SU-DHL-6 (cell line): ENCODE results near the gene DGKA.

ENCODE experiments used
- H2AFZ ChIP-seq: fragments of 200-600 bp; sonication (generic); 2 replicates; pipeline ENCODE4 v1.6.1; 2014; ENCODE audit warnings: low read depth, mild to moderate bottlenecking, moderate library complexity, mixed read lengths, antibody characterized with exemption, low read length; ENCODE audit not compliant: severe bottlenecking
- H3F3A ChIP-seq: fragments of 200-600 bp; shearing (Covaris generic); 2 replicates; pipeline ENCODE4 v1.6.0; 2016; ENCODE audit warnings: antibody characterized with exemption, mild to moderate bottlenecking; ENCODE audit not compliant: insufficient read depth
- H3K27ac ChIP-seq: fragments of 200-600 bp; sonication (generic); 2 replicates; pipeline ENCODE4 v1.5.1; 2016; ENCODE audit warnings: low read depth, mild to moderate bottlenecking, low read length, moderate library complexity, mixed read lengths
- H3K27me3 ChIP-seq: fragments of 200-600 bp; sonication (generic), shearing (Covaris generic); 2 replicates; pipeline ENCODE4 v1.6.0; 2014; ENCODE audit warnings: mild to moderate bottlenecking, low read length
- H3K36me3 ChIP-seq: fragments of 200-600 bp; sonication (generic); 2 replicates; pipeline ENCODE4 v1.6.1; 2014; ENCODE audit warnings: mild to moderate bottlenecking, low read length, mixed read lengths
- H3K4me2 ChIP-seq: fragments of 300-600, 200-600 bp; shearing (Covaris generic), sonication (generic); 2 replicates; pipeline ENCODE4 v1.6.0; 2014; ENCODE audit warnings: low read length, low read depth, mild to moderate bottlenecking; ENCODE audit not compliant: poor library complexity, severe bottlenecking
- H3K4me3 ChIP-seq: fragments of 200-600 bp; sonication (generic); 2 replicates; pipeline ENCODE4 v1.5.1; 2014; ENCODE audit warnings: antibody characterized with exemption, low read length, mild to moderate bottlenecking, mixed read lengths; ENCODE audit not compliant: insufficient read depth, poor library complexity, severe bottlenecking
- H3K79me2 ChIP-seq: fragments of 200-600 bp; sonication (generic); 2 replicates; pipeline ENCODE4 v1.6.1; 2014; ENCODE audit warnings: mild to moderate bottlenecking, low read length, moderate library complexity; ENCODE audit not compliant: insufficient read depth
- H3K9ac ChIP-seq: fragments of 200-600 bp; sonication (generic); 2 replicates; pipeline ENCODE4 v1.7.0; 2014; ENCODE audit warnings: mild to moderate bottlenecking, low read length
- H3K9me2 ChIP-seq: fragments of 200-600 bp; sonication (generic); replicated peaks from 2 replicates; pipeline ENCODE4 v1.6.1; 2014; ENCODE audit warnings: low read length; ENCODE audit not compliant: insufficient read depth
- H3K9me3 ChIP-seq: fragments of 200-600 bp; sonication (generic); 2 replicates; pipeline ENCODE4 v1.6.1; 2014; ENCODE audit warnings: low read length, mixed read lengths; ENCODE audit not compliant: insufficient read depth
- H4K20me1 ChIP-seq: fragments of 200-600 bp; sonication (generic); 2 replicates; pipeline ENCODE4 v1.6.1; 2014; ENCODE audit warnings: low read depth, mild to moderate bottlenecking, antibody characterized with exemption, low read length, moderate library complexity, mixed read lengths
- CTCF ChIP-seq: fragments of 200-600 bp; sonication (generic); IDR thresholded peaks from one replicate; pipeline ENCODE4 v1.5.1; 2017; ENCODE audit warnings: antibody characterized with exemption, mild to moderate bottlenecking, low read length, moderate library complexity; ENCODE audit not compliant: insufficient read depth, poor library complexity, severe bottlenecking
- EZH2phosphoT487 ChIP-seq: fragments of 200-600 bp; sonication (generic), shearing (Covaris generic); conservative IDR thresholded peaks from 2 replicates; pipeline ENCODE4 v1.6.1; 2018; ENCODE audit warnings: mild to moderate bottlenecking, antibody characterized with exemption, low read length, moderate library complexity, mixed read lengths

DGKA gene

GRCh38 chr12:55927588-55928502 lies 3.1 kb upstream of the DGKA start, which contains the start of gene PYM1:
Gene PYM1 (minus strand): TSS chr12:55927894. CDS start chr12:55927761, 133 bp downstream.
- peaks cover 64% of the 10 kb centered on the region for H3F3A ChIP-seq
- no peaks in the 10 kb centered on the region for H4K20me1 ChIP-seq
- peaks cover 49% of the 10 kb centered on the region for H3K79me2 ChIP-seq
- no peak for TF ChIP-seq EZH2phosphoT487
- TF ChIP-seq CTCF: no peak
- H3K9ac ChIP-seq: peak within 1 kb of the TSS; percentile 91
- peaks cover 2% of the 10 kb centered on the region; the same call in 1 of the 2 replicates for H3K36me3 ChIP-seq
- H3K4me3 ChIP-seq: peak within 1 kb of the TSS; percentile 92
- no peaks in the 10 kb centered on the region for H3K27me3 ChIP-seq
- H2AFZ ChIP-seq: peak within 1 kb of the TSS; percentile 37
- H3K4me2 ChIP-seq: peak within 1 kb of the TSS; percentile 86
- no peaks in the 10 kb centered on the region for H3K9me3 ChIP-seq
- no peaks in the 10 kb centered on the region for H3K9me2 ChIP-seq
- H3K27ac ChIP-seq: peak within 1 kb of the TSS; percentile 100

- TF ChIP-seq CTCF: no peak
- no peak for TF ChIP-seq EZH2phosphoT487
- Histone ChIP-seq H4K20me1 (no peaks in the 10 kb centered on the region), H3K36me3 (no peaks in the 10 kb centered on the region), H3K27me3 (no peaks in the 10 kb centered on the region), H3K27ac (peak overlapping the region; percentile 100), H3K9me2 (no peaks in the 10 kb centered on the region), H3K9me3 (no peaks in the 10 kb centered on the region), H3K79me2 (peaks cover 39% of the 10 kb centered on the region), H3K9ac (peak overlapping the region; percentile 91), H3K4me2 (peak overlapping the region; percentile 86), H3K4me3 (peak overlapping the region; percentile 92), H3F3A (peaks cover 64% of the 10 kb centered on the region), H2AFZ (no peak overlapping the region)
Measured at GRCh38 chr12:55929306-55929791, 1.6 kb upstream of the DGKA start.

GRCh38 chr12:55931317-55931779 lies 386 bp downstream of the DGKA start:
- Histone ChIP-seq H3K27ac (peak overlapping the region; percentile 100), H3K4me3 (peak overlapping the region; percentile 72), H3K79me2 (peaks cover 19% of the 10 kb centered on the region), H2AFZ (peak overlapping the region; percentile 34), H3K4me2 (peak overlapping the region; percentile 86), H3K36me3 (no peaks in the 10 kb centered on the region), H3K9me3 (no peaks in the 10 kb centered on the region), H3K9ac (peak overlapping the region; percentile 91), H3F3A (peaks cover 50% of the 10 kb centered on the region), H3K9me2 (no peaks in the 10 kb centered on the region), H3K27me3 (no peaks in the 10 kb centered on the region), H4K20me1 (no peaks in the 10 kb centered on the region)
- no peak for TF ChIP-seq CTCF
- TF ChIP-seq EZH2phosphoT487: no peak
